ENCODE measurements around the gene SEMA3A.
"Not testable (repeated sequence)": the region's sequence is repeated elsewhere in the genome, so short reads cannot be mapped to it uniquely, and the experiment has no call there.

Gene SEMA3A

GRCh38 chr7:84152995-84153394 is 41.6 kb downstream of the SEMA3A start:
- no peak for FAIRE-seq

- not testable (repeated sequence) for FAIRE-seq
Measured at GRCh38 chr7:84150370-84150769, 44.2 kb downstream of the SEMA3A start.

DNA sequence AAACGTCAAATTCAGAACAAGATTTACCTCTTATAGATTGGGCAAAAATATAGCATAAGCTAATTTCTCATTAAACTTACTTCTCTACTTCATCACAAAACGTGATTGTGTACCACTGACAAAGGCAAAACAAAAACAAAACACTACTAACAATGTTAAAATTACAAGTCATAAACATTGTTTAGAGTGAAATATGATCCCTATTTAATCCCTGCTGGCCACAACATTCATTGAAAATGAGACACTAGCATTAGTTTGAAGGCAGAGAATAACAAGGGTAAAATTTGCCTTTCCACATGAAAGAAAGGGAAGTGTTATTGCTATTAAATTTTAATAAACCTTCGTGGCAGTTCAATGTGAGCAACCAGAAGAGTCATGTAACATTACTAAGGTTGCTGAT is 45.0 kb downstream of the SEMA3A start:
- FAIRE-seq, result no peak

- no peak for FAIRE-seq
Measured at GRCh38 chr7:84145892-84146291, 48.7 kb downstream of the SEMA3A start.

DNA sequence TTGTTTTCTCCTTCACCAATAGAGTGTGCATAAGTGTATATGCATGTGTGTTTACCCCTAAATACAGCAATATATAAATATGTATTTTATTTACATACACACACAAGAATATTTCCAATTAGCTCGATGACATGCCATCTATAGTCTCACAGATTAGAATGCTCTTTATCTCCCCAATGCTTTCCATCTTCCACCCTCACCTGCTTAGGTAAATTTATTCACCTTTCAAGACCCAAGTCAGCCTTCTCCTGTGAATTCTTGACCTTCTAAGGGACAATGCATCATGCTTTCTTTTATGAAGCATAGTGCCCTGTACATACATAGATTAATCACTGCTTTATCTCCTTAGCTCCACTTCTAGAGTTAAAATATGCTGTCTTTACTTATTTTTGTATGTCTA is 49.7 kb downstream of the SEMA3A start:
- no peak for FAIRE-seq

DNA sequence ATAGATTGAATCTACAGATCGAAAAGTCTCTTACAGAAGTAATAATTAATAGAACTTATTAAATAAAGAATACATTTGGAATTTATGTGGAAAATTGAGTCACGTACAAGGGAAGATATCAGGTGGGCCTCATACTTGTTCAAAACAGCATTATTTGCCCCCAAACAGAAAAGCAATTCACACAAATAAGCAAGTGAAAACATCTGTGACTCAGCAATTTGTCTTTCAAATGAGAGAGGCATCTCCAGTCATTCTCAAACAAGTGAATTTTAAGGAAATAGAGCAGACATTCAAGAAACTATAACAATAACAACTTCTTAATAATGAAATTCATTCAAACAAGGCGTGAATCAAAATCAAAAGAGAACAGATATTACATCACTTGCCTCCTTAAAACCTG is 50.1 kb downstream of the SEMA3A start:
- no peak for FAIRE-seq

- no peak for FAIRE-seq
Measured at GRCh38 chr7:84142726-84143125, 51.9 kb downstream of the SEMA3A start.

DNA sequence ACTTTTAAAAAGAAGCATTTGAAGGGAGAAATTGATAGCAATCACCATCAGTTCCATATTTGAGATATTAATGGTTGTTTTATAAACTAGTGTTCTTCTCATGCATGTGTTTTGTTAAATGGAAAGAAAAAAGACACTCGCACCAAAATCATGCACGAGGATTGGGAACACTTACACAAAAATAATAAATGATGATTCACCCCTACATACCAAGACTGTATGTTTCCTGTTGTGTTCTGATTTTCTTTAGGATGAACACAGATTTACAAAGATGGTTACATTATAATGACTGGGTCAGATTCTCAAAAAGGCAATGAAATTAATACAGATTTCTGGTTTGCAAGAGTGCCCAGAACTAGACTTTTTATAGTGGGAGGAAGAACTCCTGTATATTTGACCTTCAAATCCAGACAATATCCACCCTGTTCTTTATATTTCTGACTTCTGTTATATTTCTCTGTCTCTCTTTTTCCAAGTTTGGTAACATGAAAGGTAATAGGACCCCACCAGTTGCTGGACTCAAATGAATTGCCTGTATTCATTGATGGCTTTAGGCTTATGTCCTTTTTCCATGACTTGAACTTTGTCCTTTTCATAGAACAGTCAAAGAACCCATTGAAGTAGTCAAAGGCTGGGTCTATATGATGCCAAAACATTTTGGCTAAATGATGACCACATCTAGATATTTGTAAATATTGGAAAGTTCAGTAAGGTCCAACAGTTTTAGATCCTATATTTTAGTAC is 54.4 kb downstream of the SEMA3A start:
- FAIRE-seq, result no peak

- FAIRE-seq, result no peak
Measured at GRCh38 chr7:84138411-84138810, 56.2 kb downstream of the SEMA3A start.

DNA sequence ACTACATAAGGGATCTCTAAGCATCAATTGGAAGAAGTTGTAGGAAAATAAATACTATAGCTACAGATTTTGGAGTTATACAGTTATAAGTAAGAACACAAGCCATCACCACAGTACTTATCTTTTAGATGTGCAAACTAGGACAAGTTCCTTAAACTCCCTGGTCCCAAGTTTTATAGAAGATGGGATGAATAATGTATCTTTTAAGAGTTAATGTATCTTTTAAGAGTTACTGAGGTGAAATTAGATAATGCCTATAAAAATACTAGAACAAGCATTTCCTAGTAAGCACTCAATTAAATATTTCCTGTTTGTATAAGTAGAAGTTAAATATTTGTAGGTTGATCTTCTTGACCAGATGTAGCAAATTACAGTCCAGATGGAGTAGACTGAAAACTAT is 56.8 kb downstream of the SEMA3A start:
- no peak for FAIRE-seq

- no peak for FAIRE-seq
Measured at GRCh38 chr7:84136809-84137208, 57.8 kb downstream of the SEMA3A start.

DNA sequence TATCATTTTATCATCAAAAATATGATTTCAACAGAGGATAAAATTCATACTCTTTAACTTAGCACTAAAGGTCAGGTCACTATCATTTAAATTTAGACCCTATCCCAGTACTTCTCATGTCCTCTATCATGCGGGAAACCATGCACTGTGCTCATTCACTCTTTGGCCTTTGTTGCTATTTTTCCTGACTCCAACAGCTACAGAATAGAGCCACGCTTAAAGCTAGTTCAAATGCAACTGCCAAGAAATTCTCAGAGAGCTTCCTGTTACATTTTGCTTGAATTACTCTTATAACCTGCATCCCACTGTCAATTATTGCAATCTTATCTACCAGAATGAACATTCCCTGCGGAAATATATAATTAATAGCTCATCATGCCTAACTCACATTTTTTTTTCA is 58.3 kb downstream of the SEMA3A start:
- no peak for FAIRE-seq

DNA sequence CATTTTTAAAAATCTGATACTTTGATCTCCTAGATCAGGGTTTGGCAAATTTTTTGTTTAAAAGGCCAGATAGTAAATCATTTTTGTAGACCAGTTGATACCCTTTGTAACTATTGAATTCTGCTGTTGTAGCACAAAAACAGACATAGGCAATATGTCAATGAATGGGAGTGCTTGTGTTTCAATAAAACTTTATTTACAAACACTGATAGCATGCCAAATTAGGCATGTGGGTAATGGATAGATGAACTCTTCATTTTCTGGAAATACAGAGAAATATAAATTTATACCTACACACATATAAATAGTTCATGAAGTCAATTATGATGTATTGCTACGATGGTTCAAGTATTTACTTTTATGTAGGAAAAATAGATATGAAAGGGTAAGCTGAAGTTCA is 60.4 kb downstream of the SEMA3A start:
- no peak for FAIRE-seq

- FAIRE-seq, result no peak
Measured at GRCh38 chr7:84125654-84126053, 68.9 kb downstream of the SEMA3A start.

GRCh38 chr7:84123965-84124547 is 70.5 kb downstream of the SEMA3A start:
- no peak for FAIRE-seq

DNA sequence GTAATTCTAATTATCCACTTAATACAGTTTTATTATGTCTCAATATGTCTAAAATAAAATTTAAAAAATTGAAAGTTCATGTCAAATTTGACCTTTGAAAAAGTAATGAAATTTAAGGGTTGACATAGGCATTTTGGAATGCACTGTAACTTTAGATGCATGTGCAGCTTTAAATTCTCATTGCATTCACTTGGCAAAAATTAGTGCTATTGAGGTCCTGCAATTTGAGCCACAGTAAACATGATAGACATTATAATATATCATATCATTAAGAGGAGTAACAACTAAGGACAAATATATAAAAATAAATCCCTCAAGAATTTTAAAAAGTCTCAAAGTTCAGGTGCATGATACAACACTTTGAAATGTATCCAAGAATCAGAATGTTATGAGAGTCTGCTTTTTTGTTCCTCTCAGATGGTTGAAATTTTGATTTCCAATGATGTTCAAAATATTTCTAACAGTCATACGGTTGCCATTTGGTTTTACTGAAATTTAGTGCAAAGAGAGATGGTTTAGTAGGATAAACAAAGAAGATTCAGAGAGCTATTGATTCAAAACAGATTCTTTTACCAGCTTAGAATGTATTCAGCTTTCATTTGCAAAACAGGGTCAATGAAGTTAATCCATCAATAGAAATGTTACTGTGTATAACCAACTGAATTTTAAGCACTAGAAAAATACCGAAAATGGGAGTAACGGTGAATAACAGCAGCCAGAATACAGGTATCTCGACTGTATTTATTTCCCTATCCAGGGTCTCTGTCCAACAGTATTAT is 71.8 kb downstream of the SEMA3A start:
- FAIRE-seq, result no peak

DNA sequence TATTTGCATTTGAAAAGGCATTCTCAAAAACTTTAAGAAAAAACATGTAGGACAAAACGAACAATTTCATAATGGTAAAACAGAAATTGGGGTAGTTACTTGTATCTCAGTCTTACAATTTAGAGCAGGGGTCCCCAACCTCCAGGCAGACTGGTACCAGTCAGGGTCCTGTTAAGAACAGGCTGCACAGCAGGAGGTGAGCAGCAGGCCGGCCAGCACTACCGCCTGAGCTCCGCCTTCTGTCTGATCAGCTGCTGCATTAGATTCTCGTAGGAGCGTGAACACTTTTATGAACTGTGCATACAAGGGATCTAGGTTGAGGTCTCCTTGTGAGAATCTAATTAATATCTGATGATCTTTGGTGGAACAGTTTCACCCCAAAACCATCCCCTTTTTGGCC is 77.3 kb downstream of the SEMA3A start:
- FAIRE-seq, result no peak

GRCh38 chr7:84113906-84114850 is 80.4 kb downstream of the SEMA3A start:
- no peak for FAIRE-seq

DNA sequence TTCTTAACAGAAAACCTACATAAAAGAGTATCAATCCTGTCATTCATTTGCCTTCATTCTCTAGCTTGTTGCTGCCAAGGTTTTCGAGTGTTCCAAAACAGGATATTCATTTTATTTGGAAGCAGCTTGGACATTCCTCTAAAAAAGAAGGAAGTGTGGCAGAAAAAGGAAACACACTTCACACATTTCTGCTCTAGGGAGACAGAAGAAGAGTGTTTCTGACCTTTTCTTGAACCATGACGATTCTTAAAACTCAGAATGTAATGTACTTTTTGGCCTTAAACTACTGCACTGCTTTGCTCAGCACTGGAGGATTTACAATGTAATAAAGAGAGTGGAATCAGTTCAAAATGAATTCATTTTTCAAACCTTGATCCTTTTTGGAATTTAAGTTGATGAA is 81.3 kb downstream of the SEMA3A start:
- no peak for FAIRE-seq

DNA sequence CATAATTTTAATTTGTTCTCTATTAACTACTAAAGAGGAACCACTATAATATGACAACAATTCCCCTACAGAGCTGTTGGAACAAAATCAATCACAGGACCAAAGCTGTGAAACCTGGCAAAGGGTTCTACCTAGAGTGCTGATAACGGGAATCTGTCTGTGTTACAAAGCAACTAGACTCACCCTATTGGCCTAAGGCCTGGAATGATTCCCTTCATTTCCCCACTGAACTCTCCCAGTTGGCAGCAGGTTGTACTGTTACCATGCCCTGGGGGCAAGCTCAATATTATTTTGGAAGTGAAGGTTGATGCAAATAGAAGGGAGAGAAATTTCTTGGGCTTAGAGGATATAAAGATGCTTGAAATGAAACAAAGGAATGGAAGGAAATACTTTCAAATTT is 81.8 kb downstream of the SEMA3A start:
- FAIRE-seq, result no peak

- no peak for FAIRE-seq
Measured at GRCh38 chr7:84111842-84112241, 82.7 kb downstream of the SEMA3A start.

- no peak for FAIRE-seq
Measured at GRCh38 chr7:84110400-84110799, 84.2 kb downstream of the SEMA3A start.

DNA sequence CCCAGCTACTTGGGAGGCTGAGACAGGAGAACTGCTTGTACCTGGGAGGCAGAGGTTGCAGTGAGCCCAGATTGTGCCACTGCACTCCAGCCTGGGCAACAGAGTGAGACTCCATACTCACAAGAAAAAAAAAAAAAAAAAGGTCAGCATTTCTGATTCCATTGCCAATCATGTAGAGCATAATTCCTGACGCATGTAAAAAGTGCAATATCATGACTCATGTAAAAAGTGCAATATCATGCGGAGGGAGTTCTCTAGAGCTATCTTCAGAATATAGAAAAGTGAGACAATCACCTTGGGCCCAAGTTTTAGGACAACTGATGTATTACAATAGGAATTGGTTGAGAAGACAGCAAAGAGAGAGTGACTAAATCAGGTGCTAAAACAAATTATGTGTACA is 85.8 kb downstream of the SEMA3A start:
- FAIRE-seq, result no peak

Measured in endometrium (tissue), 2 donors.